Left kidney (tissue), 2 donors: ENCODE results near the gene YWHAH. TPM values are rescaled to one million over a fixed set of nuclear protein-coding genes. Genes with fewer than 3 reads are reported as not detected.

Experiments used
- DNase-seq: peaks from one replicate; pipeline ENCODE4 v3.0.0-alpha.2; 2013
- polyA plus RNA-seq: library from polyadenylated mRNA; unstranded; fragments of 120-200 nt; gene quantifications from one replicate; pipeline ENCODE4 v1.2.1, GENCODE V29; 2013; ENCODE audit not compliant: insufficient read length

The YWHAH gene
- polyA plus RNA-seq, 1 donor: 120 TPM

DNA sequence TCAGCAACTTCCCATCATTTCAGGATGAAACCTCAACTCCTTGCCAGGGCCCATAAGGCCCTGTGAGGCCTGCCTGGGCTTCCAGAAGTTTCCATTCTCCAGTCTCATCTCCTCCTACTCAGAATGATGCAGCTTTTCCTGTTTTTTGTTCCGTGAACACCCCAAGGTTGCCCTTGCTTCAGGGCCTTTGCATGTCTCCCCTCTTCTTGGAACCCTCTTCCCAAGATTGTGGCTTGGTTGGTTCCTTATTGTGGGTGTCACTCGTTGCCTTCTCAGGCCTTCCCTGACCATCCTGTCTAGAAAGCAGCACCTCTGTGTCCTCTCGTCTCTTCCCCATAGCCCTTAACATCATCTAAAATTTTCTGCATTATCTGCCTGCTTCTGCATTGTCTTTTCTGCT, 23.2 kb upstream of the YWHAH start:
- no peak for DNase-seq

DNA sequence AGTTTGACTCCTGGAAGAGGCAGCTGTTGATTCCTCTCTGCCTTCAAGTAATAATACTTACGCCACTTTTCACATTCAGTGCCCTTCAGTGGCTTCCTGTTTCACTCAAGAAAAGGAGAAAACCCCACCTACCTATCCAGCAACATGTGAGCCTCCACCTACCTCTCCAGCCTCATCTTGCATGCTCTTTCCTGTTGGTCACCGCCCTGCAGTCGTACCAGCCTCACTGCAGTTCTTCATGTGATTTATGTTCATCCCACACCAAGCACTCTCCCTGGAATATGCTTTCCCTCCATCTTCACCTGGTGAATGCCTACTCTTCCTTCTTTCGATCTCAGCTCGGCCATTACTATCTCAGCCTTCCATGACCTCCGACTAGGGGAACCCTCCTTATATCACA, 21.8 kb upstream of the YWHAH start:
- DNase-seq: no peak

DNA sequence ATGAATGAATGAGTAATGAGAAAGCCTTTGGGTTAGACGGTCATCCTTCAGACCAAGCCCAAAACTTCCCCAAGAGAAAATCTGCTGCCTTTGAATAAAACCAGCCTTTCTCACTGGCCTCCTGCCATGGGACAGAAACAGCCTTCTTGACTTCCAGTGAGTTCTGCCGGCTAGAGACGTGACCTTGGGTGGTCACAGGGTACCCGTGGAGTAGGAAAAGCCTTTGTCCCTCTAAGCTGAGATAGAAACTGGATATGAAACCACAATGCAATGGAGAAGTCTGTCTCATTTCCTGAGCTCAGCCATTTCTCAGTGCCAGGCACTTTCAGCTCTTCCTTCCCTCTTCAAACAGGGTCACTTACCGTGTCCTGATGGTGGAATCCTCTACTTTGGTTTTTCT, 21.2 kb upstream of the YWHAH start:
- no peak for DNase-seq

DNA sequence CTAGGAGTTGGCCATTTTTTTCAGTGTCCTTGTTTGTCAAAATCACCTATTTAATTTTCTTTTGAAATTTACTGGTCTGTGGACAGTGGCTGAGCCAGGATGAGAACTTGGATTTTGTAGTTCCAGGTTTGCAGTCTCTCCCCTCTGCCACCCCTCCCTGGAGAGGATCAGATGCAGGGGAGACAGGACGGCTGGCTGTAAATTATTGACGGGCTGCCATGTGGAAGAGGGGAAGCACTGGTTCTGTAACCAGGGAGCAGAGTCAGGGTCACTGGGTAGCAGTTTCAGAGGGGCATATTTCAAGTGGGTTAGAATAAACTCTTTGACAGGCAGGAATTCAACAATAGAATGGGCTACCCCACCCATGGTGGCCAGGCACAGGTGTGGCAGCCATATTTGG, 20.6 kb upstream of the YWHAH start:
- DNase-seq: no peak

DNA sequence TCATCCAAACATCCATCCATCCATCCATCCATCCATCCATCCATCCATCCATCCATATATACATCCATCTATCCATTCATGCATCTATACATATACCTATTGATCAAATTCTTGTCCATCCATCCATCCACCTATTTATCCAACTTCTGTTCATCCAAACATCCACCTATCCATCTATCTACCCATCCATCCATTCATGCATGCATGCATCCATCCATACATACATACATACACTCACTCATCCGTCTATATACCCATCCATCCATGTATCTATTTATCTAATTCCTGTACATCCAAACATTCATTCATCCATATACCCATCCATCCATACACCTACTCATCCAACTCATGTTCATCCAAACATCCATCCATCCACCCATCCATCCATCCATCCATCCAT, 19.3 kb upstream of the YWHAH start:
- DNase-seq: no peak

DNA sequence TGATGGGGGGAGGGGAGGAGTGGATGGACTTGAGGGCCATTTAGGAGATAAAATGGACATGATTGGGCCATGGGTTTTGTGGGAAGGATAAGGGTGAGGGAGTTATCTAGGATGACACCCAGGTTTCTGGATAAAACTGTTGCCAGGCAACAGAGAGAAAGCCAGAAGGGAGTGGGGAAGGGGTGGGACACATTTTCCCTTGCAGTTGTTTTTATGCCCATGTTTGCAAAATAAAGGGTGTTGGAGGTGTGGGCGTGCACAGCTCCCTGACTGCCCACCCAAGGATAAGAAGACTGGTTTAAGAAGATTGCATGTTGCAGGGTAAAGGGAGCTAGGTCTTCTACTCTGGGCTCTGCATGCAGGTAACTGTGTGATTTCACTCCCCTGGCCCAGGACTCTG, 18.3 kb upstream of the YWHAH start:
- no peak for DNase-seq

DNA sequence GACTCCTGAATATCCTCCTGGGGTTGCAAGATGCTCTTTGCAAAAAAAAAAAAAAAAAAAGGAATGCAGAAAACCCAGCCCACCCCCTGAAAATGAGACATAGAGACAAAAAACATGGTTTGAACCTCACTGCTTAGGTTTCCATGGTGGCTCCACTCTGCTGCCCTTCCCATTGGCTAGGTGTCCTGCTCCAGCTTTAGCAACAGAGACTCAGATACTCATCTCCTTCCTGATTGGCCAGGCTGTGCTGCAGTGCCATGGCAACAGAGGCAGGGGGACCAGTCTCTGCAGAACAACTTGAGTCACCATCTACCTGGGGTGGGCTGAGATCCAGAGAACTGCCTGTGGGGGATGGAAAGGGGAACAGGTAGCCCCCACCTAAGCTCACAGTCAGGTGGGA, 17.4 kb upstream of the YWHAH start:
- DNase-seq: no peak

DNA sequence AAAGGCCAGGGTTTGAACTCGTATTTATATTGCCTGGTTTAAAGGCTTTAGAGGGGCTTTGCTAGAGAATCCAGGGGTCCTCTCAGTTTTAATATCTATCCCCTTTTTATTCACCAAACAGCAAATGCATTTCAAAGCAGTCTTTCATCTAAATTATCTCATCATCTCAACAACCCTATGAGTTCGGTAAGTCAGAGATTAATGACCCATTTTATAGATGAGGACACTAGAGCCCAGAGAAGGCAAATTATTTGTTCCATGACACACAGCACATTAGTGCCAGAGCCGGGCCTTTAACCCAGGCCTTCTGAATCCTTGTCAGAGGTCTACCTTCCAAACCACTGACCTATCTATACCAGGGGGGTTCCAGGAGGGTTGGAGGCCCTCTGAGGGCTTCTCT, 16.8 kb upstream of the YWHAH start:
- no peak for DNase-seq

DNA sequence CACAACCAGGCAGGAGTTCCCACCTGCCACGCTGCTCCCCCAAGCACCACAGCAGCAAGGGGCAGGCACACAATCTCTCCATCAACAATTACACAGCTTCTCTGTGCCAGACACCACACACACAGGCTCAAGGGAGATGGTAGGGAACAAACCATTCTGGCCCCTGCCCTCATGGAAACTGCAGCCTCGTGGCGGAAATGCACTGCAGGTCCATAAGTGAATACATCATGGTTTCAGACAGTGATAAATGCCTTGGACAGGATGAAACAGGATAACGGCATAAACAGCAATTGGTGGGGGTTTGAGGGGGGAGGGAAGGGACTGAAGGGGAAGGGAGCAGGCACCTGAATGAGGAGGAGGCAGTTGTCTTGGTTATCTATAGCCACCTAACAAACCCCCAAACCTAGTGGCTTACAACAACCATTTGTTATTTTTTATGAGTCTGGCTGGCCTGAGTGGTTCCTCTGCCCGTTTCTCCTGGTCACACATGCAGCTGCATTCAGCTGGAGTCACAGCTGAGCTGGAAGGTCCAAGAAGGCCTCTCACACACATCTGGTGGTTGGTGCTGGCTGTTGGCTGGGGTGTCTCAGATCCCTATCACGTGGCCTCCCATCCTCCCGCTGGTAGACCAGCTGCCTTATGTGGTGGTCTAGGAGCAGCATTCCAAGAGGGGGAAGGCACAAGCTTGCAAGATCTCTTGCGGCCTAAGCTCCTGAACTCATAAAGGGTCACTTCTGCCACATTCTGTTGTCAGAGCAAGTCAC, 15.0 kb upstream of the YWHAH start:
- peak; percentile 69 for DNase-seq

DNA sequence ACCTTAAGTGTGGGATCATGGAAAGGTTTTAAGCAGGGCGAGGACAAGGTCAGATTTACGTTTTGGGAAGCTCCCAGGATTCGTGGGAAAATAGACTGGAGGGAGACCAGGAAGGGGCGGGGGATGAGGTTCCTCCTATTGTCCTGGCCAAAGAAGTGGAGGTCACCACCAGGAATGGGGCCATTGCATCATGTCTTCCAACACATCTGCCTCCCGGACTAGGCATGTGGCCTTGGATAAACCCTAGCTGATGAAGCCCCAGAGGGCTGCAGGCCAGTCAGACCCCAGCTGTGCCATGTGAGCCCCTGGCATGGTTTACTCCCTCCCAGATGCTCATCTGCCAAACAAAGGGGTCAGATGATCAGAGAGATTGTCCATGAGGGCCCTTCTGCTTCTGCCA, 11.5 kb upstream of the YWHAH start:
- DNase-seq: no peak

DNA sequence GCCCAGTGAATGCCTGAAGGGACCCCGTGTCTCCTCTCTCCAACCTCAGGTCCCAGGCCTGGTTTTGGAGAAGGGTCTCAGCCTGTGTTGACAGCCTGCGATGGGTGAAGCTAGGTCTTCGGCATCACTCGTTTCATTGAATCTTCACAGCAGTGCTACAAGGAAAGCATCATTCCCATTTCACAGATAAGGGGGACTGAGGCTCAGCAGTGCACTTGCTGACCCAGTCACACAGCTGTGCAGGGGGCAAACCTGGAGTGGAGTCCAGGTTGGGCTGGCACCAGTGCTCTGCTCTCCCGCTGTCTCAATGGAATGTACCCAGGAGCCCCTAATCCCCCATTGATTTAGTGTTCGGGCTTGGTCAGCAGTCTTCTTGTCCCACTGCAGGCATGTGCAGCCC, 10.9 kb upstream of the YWHAH start:
- no peak for DNase-seq

DNA sequence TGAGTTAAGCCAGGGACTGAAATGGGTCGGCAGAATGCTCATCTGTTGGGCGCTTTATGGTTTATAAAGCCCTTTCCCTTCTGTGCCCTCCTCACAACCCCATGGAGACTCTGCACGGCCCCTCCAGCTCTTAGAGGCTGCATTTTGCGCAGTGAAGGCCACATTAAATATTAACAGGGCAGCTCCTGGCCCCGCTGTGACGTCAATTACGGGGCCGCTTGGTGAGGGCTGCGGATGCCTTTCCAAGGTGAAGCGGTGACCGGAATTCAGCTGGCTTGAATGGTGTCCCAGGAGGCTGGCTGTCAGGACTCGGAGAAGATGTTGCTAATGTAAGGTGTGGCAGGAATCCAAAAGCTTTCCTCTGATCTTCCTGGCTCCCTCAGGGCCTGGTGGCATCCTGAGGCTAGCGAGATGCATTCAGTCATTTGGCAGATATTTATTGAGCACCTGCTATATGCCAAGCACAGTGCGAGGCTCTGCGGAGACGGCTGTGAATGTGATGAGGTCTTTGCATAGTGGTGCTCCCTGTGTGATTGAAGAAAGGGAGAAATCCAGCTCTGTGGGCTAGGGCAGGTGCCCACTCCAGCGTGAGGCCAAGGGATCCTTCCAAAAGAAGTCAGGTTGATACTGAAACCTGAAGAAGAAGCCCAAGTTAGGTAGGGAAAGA, 10.4 kb upstream of the YWHAH start:
- no peak for DNase-seq

DNA sequence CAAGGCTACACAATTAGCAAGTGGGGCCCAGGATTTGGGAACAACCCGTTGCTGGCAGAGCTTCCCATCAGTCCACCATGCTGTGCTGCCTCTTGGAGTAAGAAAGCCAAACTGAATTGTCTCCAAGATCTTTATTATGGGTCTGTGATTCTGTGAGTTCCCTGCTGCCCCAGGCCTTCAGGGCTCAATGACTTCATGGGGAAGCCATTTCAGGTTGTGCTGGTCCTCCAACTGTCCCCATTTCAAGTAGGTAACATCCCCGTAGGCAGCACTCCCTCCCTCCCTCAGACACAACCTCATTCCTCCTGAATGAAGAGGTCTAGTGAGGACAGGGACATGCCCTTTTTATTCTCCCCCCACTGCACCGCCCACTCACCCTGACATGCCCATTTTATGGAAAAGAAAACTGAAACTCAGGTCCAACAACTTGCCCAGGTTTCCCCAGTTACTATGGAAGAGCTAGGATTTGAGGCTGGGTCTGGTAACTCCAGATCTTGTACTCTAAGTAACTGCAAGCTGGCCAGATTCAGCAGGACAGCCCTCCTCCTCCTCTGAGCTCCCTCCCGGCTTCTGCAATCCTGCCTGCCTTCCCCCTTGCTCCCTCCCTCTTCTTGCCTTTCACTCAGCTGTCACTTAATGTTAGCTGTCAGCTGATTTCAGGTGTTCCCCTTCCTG, 8.2 kb upstream of the YWHAH start:
- no peak for DNase-seq

DNA sequence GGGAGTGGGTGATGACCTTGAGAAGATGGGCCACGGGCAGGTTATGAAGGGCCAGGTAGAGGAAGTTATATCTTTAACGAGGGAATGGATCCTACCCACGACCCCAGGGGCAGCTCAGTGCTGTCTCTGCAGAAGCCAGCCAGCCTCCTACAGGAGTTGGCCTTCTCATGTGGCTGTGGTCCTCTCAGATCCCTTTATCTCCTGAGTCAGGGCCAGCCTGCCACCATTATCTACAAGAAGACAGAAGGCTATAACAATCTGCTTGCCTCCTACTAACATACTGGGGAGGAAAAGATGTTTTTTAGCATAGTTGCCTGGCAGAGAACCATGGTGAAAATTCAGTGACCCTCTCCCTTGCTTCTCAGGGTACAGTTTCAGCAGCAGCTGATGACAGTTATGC, 7.0 kb upstream of the YWHAH start:
- DNase-seq: no peak

DNA sequence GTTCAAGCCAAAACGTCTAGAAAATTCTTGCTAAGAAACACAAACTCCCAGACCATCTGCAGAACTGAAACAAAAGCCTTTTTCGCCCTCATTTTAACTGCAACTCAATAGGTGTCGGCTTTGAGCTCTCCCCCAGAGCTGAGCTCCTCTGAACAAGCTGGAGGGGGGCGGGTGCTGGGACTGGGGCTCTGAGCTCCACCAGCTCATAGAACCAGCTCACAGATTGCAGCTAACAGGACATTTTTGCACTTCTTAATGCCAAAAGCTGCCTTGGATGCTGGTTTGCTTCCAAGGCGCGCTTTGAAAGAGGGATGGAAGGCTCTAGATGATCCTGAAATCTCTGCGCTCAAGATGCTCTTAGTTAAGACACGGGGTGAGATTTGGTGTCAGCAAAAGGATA, 6.0 kb upstream of the YWHAH start:
- no peak for DNase-seq

DNA sequence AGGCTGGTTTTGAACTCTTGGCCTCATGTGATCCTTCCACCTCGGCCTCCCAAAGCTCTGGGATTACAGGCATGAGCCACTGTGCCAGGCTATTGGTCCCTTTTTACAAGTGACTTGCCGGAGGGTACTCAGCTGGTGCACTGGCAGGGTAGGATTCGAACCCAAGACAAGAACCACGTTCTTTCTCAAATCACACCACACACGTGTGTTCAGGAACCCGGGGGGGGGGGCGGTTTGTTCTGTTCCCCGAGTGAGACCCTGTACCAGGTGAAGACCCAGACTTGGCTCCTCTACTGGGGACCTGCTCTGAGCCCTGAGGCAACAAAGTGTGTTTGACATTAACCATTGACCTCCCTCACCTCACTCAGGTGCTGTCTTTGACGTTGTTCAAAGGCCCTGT, 3.8 kb upstream of the YWHAH start:
- no peak for DNase-seq

DNA sequence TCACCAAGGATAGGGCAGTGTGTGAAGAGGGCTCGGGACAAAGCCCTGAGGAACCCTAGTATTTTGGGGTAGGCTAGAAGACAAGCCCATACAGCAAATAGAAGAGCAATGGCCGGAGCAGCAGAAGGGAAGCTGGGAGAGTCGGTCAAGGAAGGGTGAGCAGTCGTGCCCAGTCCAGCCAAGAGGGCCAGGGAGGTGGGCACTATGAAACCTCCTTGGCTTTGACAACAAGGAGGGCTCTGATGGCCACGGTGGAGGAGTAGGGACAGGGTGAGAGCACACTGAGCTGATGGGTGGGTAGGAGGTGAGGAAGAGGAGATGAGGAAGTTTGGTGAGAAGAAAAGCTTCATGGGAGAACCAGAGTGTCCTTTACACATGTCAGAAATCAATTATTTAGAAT, 2.2 kb upstream of the YWHAH start:
- no peak for DNase-seq

DNA sequence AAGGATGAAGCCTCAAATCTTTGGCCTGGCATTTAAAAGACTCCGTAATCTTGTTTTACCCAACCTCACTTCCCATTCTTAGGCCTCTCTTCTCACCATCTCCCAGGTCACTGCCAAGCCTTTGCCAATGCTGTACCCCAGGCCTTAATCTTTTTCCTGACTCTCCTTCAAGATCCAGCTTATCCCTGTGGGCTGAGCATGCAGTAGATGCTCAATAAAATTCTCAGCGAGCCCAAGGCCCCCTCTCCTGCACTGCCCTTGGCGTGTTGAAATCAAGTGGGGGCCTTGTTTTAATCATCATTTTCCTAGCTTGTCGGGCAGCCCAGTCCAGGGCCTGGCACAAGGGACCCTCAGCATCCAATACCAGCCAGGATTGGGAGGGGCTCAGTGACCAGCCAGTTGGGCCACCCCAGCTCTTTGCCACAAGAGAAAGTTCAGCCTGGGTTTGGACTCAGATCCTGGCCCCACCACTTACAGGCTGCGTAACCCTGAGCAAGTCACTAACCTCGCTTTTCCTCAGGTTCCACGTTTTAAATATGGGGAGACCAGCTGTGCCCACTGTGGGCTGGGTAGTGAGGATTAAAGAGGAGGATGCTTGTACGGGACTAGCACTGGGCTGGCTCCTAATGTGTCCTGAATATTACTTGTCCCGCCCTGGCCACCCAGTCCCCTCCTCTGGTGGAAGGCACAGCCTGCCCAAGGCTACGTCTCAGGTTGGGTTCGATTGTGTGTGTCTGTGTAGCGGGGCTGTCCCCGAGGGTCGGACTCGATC, 943 bp upstream of the YWHAH start:
- no peak for DNase-seq

DNA sequence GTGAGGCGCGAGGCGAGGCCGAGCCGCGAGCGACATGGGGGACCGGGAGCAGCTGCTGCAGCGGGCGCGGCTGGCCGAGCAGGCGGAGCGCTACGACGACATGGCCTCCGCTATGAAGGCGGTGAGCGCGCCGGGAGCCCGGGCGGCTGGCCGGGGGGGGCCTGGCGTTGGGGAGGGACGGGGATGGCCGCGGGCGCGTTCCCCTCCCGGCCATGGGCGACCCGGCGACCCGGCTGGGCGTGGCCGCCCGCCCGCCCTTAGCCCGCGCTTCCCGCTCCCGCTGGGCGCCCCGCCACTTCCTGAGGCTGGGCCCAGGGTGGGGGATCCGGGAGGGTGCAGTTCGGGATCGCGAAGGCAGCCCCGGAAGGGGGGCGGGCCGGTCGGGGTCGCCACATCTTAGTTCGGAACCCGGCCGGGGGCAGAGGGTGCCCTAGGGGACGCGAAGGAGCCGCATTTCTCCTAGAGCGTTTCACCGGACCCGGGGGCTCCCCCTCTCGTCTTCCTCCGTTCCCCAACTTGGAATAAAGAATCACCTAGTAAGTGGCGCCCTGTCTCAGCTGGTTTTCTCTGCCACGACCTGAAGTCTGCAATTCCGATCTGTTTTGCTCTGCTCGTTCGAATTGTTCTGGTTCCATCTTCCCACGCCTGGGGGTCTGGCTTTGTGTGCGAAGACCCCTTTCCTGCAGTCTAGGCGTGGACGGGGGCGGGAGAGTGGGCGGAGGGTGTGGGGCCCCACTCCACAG, 536 bp downstream of the YWHAH start:
- no peak for DNase-seq

DNA sequence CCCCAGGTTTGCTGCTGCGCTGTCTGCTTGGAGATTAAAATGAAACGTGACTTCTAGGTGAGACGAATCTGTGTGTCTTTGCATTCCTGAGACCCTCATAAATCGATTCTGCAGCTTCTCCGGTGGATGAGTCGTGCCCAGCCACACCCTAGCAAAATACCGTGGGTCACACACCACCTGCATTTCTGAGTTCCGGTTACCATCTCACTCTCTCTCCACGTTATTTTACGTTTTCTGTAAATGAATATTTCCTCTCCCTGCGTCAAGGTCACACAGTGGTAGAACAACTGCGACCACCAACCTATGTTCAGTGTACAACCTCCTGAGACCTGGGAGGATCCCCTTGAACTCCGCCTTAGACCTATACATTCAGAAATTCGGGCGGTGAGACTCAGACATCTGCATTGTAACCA, 1.1 kb downstream of the YWHAH start:
- no peak for DNase-seq

DNA sequence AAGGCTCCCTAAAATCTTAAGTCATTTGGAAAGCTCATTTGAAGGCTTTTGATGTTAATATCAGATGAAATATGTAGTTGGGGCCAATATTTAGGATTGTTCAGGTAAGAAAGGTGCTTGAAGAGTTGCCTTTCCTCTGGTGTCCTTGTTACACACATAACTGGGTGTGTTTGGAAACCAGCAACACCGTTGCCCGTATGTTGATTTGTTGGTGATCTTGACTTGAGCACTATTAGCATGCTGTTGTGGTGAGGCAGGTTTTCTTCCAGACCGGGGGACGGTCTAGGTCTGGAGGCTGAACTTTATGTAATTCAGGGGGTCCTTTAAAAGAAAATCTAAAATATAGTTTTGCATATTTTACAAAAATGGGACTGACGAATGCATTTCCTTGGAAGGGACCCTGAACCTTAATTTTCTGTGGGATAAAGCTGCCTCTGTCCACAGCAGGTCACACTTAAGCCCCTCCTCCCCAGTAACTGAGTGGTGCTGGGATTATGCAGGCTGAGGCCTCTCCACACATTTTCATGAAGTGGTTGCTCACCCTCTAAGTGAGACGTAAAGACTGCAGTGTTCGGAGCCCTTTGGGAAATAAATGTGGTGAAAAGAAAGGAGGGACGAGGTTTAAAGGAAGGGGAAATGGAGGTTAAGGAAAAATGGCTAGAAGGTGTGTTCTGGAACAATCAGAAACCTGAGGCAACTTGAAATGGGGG, 1.8 kb downstream of the YWHAH start:
- no peak for DNase-seq
